Body of pancreas (tissue), 4 donors: ENCODE data around the gene CPXM2. TPM values are rescaled to one million over a fixed set of nuclear protein-coding genes. Genes with fewer than 3 reads are reported as not detected.

ENCODE experiments used
- ATAC-seq: fragments of 150-250 bp; one replicate; pipeline ENCODE4 v1.9.1; 2016
- DNase-seq, 4 donors: peaks; one replicate each; pipeline ENCODE4 v3.0.0-alpha.2; 2019
- H3K27ac ChIP-seq, 4 donors: fragments of 200-600 bp; sonication (generic); 1 replicate in 3 of 4; 2 replicates in 1 of 4; pipeline versions ENCODE4 v1.5.1 to v1.6.1; 2016 to 2019; ENCODE audit warnings: mild to moderate bottlenecking in 1 of 4, mixed read lengths in 1 of 4, moderate library complexity in 1 of 4
- H3K27me3 ChIP-seq, 2 donors: fragments of 200-600 bp; sonication (generic); one replicate each; pipeline ENCODE4 v1.6.0; 2016; ENCODE audit warnings: mild to moderate bottlenecking in 1 of 2
- H3K36me3 ChIP-seq, 2 donors: fragments of 200-600 bp; sonication (generic); replicated peaks in 1 of 2; 2 replicates each; pipeline ENCODE4 v1.5.1; 2016; ENCODE audit warnings: low read depth in 2 of 2; ENCODE audit not compliant: insufficient read depth in 1 of 2
- H3K4me1 ChIP-seq: fragments of 200-600 bp; sonication (generic); one replicate; pipeline ENCODE4 v1.6.0; 2016
- H3K4me3 ChIP-seq, 2 donors: fragments of 200-600 bp; sonication (generic); 1 replicate in 1 of 2; 2 replicates in 1 of 2; pipeline ENCODE4 v1.5.1; 2016 to 2019
- H3K9me3 ChIP-seq, 3 donors: fragments of 200-600 bp; sonication (generic); 1 replicate in 2 of 3; 2 replicates in 1 of 3; pipeline ENCODE4 v1.5.1; 2016
- CTCF ChIP-seq, 7 experiments: fragments of 450-650 bp in 4 of 7; fragments of 200-600 bp in 3 of 7; sonication (generic) in 3 of 7; IDR thresholded peaks; one replicate each; pipeline ENCODE4 v1.5.1; 2016 to 2019; ENCODE audit warnings: antibody characterized with exemption in 7 of 7
- POLR2A ChIP-seq, 3 donors: fragments of 450-650 bp; IDR thresholded peaks; one replicate each; pipeline ENCODE4 v1.6.1; 2016; ENCODE audit warnings: antibody characterized with exemption in 3 of 3, mild to moderate bottlenecking in 2 of 3
- WGBS, 2 donors: methylation state at CpG; one replicate each; pipeline ENCODE4 v1.1.5; 2017; 5-methylcytosine and 5-hydroxymethylcytosine counted together
- intact Hi-C: fragments of 100-400 bp; cut with DNase I; formaldehyde crosslinking; loops from one replicate; pipeline ENCODE4 v1.15.1; 2023
- total RNA-seq, 2 donors: library from RNA; depleted of rRNA; stranded (reverse); fragments of >200 nt; gene quantifications; one replicate each; pipeline ENCODE4 v1.1.0, GENCODE V29; 2016

The CPXM2 gene
- total RNA-seq, 2 donors from 2014 or later = 4.2 to 8.2 TPM

GRCh38 chr10:123906884-123907652 lies 15.5 kb upstream of the CPXM2 start:
- H3K27ac ChIP-seq = no peak overlapping the region
- H3K27me3 ChIP-seq = peaks cover 0 to 13% of the 10 kb centered on the region in 2 donors
- ATAC-seq (no peak), DNase-seq (no peak)
- no peaks in the 10 kb centered on the region for H3K36me3 ChIP-seq
- 43 to 45% methylated on average over 13 to 14 of the region's 14 CpGs for WGBS, 2 donors
- intact Hi-C loops = no loop called here
- no peak overlapping the region for H3K4me3 ChIP-seq
- H3K9me3 ChIP-seq = peaks cover 0 to 5% (median 0%) of the 10 kb centered on the region in 3 donors
- TF ChIP-seq POLR2A (IDR thresholded peaks at IDR 0.05) (no peak), CTCF (IDR thresholded peaks at IDR 0.05) (no peak)
- no peaks in the 10 kb centered on the region for H3K4me1 ChIP-seq

- Histone ChIP-seq H3K9me3 (peaks cover 0 to 5% (median 0%) of the 10 kb centered on the region in 3 donors), H3K36me3 (no peaks in the 10 kb centered on the region), H3K4me3 (no peak overlapping the region), H3K27ac (no peak overlapping the region), H3K4me1 (no peaks in the 10 kb centered on the region), H3K27me3 (peaks cover 0 to 10% of the 10 kb centered on the region in 2 donors)
- whole genome bisulfite sequencing, 2 donors = 58 to 59% methylated on average over 4 of the region's 4 CpGs
- TF ChIP-seq POLR2A (IDR thresholded peaks at IDR 0.05) (no peak), CTCF (IDR thresholded peaks at IDR 0.05) (no peak)
- ATAC-seq (no peak), DNase-seq (no peak)
- intact Hi-C loops = no loop called here
Measured at GRCh38 chr10:123906296-123906695, 14.7 kb upstream of the CPXM2 start.

GRCh38 chr10:123904834-123905409 lies 13.3 kb upstream of the CPXM2 start:
- ATAC-seq = no peak
- intact Hi-C loops = no loop called here
- DNase-seq = no peak
- H3K36me3 ChIP-seq = no peaks in the 10 kb centered on the region
- H3K9me3 ChIP-seq = no peaks in the 10 kb centered on the region
- no peaks in the 10 kb centered on the region for H3K4me1 ChIP-seq
- no peak for TF ChIP-seq POLR2A (IDR thresholded peaks at IDR 0.05)
- no peak for TF ChIP-seq CTCF (IDR thresholded peaks at IDR 0.05)
- H3K27me3 ChIP-seq = peaks cover 0 to 7% of the 10 kb centered on the region in 2 donors
- WGBS, 2 donors = 42 to 51% methylated on average over 10 of the region's 10 CpGs
- no peak overlapping the region for H3K4me3 ChIP-seq
- H3K27ac ChIP-seq = no peak overlapping the region

GRCh38 chr10:123903621-123904020 lies 12.0 kb upstream of the CPXM2 start:
- WGBS, 2 donors = 37 to 41% methylated on average over 5 of the region's 5 CpGs
- no peaks in the 10 kb centered on the region for H3K9me3 ChIP-seq
- TF ChIP-seq CTCF (IDR thresholded peaks at IDR 0.05) = no peak
- TF ChIP-seq POLR2A (IDR thresholded peaks at IDR 0.05) = no peak
- ATAC-seq (no peak), DNase-seq (no peak)
- intact Hi-C loops = no loop called here
- H3K36me3 ChIP-seq = no peaks in the 10 kb centered on the region
- peaks cover 0 to 7% of the 10 kb centered on the region in 2 donors for H3K27me3 ChIP-seq
- H3K27ac ChIP-seq = no peak overlapping the region
- no peak overlapping the region for H3K4me3 ChIP-seq
- H3K4me1 ChIP-seq = no peaks in the 10 kb centered on the region
